ENCODE results near the gene AMFR. TPM values are rescaled to one million over a fixed set of nuclear protein-coding genes. Genes with fewer than 3 reads are reported as not detected.

AMFR gene
- total RNA-seq, 1 donor from 2014 or later: 90.7 TPM

DNA sequence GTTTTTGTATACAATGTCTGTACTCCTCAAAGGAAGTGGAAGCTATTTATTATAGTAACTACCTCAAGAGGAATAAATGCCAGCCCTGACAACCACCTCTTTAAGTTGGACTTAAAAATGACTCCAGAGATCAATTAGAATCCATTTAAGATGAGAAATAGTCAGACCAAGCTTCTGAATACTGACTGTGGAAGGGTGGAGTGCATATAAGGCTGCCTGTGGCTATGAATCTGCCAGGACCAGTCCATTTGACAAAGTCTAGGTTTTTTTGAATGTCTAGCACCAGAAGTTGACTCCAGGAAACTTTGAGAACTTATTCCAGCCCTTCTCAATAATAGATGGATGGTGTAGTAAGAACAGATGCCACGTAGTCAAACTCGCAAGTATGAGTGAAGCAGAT, 41.0 kb upstream of the AMFR start:
- H3K36me3 Mint-ChIP-seq (ENCODE audit: low read depth, unreplicated experiment): peaks cover 30% of the 10 kb centered on the region
- no peaks in the 10 kb centered on the region for H3K4me1 Mint-ChIP-seq (ENCODE audit: unreplicated experiment)
- H3K27me3 Mint-ChIP-seq (ENCODE audit: unreplicated experiment): peaks cover 1% of the 10 kb centered on the region
- no peaks in the 10 kb centered on the region for H3K9me3 Mint-ChIP-seq (ENCODE audit: unreplicated experiment)
- H3K4me3 Mint-ChIP-seq (ENCODE audit: unreplicated experiment): no peak overlapping the region
- DNase-seq (ENCODE audit: low spot score): no peak
- TF ChIP-seq, protein P1, sequence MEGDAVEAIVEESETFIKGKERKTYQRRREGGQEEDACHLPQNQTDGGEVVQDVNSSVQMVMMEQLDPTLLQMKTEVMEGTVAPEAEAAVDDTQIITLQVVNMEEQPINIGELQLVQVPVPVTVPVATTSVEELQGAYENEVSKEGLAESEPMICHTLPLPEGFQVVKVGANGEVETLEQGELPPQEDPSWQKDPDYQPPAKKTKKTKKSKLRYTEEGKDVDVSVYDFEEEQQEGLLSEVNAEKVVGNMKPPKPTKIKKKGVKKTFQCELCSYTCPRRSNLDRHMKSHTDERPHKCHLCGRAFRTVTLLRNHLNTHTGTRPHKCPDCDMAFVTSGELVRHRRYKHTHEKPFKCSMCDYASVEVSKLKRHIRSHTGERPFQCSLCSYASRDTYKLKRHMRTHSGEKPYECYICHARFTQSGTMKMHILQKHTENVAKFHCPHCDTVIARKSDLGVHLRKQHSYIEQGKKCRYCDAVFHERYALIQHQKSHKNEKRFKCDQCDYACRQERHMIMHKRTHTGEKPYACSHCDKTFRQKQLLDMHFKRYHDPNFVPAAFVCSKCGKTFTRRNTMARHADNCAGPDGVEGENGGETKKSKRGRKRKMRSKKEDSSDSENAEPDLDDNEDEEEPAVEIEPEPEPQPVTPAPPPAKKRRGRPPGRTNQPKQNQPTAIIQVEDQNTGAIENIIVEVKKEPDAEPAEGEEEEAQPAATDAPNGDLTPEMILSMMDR (IDR thresholded peaks at IDR 0.05; ENCODE audit: unreplicated experiment): no peak
- no peak overlapping the region for H3K27ac Mint-ChIP-seq (ENCODE audit: unreplicated experiment)

DNA sequence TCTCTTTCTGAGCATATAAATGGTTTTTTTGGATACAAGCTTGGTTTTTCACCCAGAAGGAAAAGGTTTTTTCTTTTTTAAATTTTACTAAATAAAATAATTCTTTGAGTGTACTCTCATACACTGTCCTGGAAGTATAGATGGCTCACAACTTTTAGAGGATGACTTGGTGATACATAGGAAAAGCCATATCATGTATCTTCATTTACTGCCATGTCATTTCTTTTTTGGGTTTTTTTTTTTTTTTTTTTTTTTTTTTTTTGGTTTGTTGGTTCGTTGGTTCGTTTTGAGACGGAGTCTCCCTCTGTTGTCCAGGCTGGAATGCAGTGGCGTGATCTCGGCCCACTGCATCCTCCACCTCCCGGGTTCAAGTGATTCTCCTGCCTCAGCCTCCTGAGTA, 37.8 kb upstream of the AMFR start:
- Mint-ChIP-seq H3K4me1 (ENCODE audit: unreplicated experiment) (no peaks in the 10 kb centered on the region), H3K4me3 (ENCODE audit: unreplicated experiment) (no peak overlapping the region), H3K27me3 (ENCODE audit: unreplicated experiment) (no peaks in the 10 kb centered on the region), H3K9me3 (ENCODE audit: unreplicated experiment) (no peaks in the 10 kb centered on the region), H3K27ac (ENCODE audit: unreplicated experiment) (no peak overlapping the region), H3K36me3 (ENCODE audit: low read depth, unreplicated experiment) (peaks cover 14% of the 10 kb centered on the region)
- no peak for DNase-seq (ENCODE audit: low spot score)
- TF ChIP-seq, protein P1 (IDR thresholded peaks at IDR 0.05; ENCODE audit: unreplicated experiment): no peak

DNA sequence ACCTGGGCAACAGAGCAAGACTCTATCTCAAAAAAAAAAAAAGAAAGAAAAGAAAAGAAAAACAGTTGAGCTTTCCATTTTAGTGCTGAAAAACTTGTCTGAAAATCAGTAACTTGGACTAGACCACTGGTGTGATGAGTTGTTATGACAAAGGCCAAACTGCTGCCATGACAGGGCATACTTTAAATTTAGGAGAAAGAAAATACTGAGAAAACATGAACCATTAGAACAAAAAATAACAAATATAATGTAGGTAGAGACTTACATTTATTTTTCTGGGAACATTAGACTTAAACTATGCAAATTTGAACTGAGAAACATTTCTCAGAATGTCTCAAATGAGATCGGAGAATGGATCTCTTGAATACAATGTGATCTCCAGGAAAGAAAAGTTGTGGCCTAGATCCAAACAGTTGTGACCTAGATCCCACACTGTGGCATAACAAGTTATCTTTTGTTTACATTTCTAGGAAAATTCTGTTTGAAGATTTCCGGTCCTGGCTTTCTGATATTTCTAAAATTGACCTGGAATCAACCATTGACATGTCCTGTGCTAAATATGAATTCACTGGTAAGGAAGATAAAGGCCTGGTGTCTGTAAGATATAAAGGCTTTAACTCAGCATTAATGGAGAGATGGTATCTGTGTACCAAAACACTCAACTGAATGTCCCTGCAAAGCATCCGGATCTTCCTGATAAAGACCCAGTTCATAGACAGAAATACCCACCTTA, 36.9 kb upstream of the AMFR start:
- Mint-ChIP-seq H3K27me3 (ENCODE audit: unreplicated experiment) (no peaks in the 10 kb centered on the region), H3K4me3 (ENCODE audit: unreplicated experiment) (no peak overlapping the region), H3K36me3 (ENCODE audit: low read depth, unreplicated experiment) (peaks cover 18% of the 10 kb centered on the region), H3K9me3 (ENCODE audit: unreplicated experiment) (no peaks in the 10 kb centered on the region), H3K27ac (ENCODE audit: unreplicated experiment) (no peak overlapping the region), H3K4me1 (ENCODE audit: unreplicated experiment) (no peaks in the 10 kb centered on the region)
- no peak for DNase-seq (ENCODE audit: low spot score)
- TF ChIP-seq, protein P1 (IDR thresholded peaks at IDR 0.05; ENCODE audit: unreplicated experiment): no peak

DNA sequence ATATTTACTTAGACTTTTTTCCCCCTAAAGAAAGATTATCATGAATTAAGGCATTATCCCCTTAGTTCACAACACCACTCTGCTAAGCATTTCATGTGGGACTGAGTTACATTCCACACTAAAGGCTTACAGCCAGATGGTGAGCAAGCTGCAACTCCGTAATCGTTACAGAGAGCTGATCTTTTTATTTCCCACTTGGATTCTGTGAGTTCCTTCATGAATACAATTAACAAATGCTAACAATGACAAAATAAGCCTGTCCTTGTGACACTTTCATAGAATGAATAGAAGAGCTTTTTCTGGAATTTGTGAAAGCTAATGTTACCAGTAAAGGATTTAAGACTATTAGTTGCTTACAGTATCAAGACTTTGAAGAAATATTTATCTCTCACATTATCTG, 34.8 kb upstream of the AMFR start:
- peaks cover 13% of the 10 kb centered on the region for H3K36me3 Mint-ChIP-seq (ENCODE audit: low read depth, unreplicated experiment)
- no peaks in the 10 kb centered on the region for H3K9me3 Mint-ChIP-seq (ENCODE audit: unreplicated experiment)
- no peaks in the 10 kb centered on the region for H3K4me1 Mint-ChIP-seq (ENCODE audit: unreplicated experiment)
- H3K27ac Mint-ChIP-seq (ENCODE audit: unreplicated experiment): no peak overlapping the region
- no peak for DNase-seq (ENCODE audit: low spot score)
- H3K27me3 Mint-ChIP-seq (ENCODE audit: unreplicated experiment): no peaks in the 10 kb centered on the region
- TF ChIP-seq, protein P1 (IDR thresholded peaks at IDR 0.05; ENCODE audit: unreplicated experiment): no peak
- no peak overlapping the region for H3K4me3 Mint-ChIP-seq (ENCODE audit: unreplicated experiment)

DNA sequence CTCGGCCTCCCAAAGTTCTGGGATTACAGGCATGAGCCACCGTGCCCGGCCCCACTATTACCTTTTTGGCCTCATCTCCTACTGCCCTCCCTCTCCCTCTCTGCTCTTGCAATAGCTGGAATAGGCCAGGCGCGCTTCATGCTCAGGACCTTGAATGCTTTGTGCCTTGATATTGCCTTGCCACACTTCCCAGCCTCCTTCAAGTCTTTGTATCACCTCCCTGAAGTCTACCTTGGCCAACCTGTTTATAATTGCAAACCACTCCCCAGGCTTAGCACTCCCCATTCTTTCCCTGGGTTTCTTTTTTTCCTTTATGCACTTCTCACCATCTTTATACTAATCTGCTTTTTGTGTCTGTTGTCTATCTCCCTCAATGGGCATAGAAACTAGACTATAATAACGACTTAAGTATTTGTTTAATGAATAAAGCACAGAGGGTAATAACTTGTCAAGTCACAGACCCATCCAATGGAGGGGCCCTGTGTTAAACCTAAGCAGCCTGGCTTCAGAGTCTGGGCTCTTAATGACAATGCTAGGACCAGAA, 32.7 kb upstream of the AMFR start:
- no peak for DNase-seq (ENCODE audit: low spot score)
- no peak overlapping the region for H3K27ac Mint-ChIP-seq (ENCODE audit: unreplicated experiment)
- no peaks in the 10 kb centered on the region for H3K9me3 Mint-ChIP-seq (ENCODE audit: unreplicated experiment)
- TF ChIP-seq, protein P1 (IDR thresholded peaks at IDR 0.05; ENCODE audit: unreplicated experiment): no peak
- H3K4me3 Mint-ChIP-seq (ENCODE audit: unreplicated experiment): peak overlapping the region; percentile 27
- H3K27me3 Mint-ChIP-seq (ENCODE audit: unreplicated experiment): no peaks in the 10 kb centered on the region
- H3K36me3 Mint-ChIP-seq (ENCODE audit: low read depth, unreplicated experiment): peaks cover 13% of the 10 kb centered on the region
- no peaks in the 10 kb centered on the region for H3K4me1 Mint-ChIP-seq (ENCODE audit: unreplicated experiment)

Measured in endothelial cell (in vitro differentiated cells).